Upper lobe of left lung (tissue), 6 donors: Measurements from ENCODE around the gene FHIT. TPM values are rescaled to one million over a fixed set of nuclear protein-coding genes. Genes with fewer than 3 reads are reported as not detected.

Experiments
- ATAC-seq, 2 donors: fragments of 200-7000 bp; cut with Tn5 transposase; one replicate each; pipeline ENCODE4 v1.9.1; 2022; ENCODE audit warnings: mild to moderate bottlenecking in 2 of 2, moderate library complexity in 2 of 2; ENCODE audit not compliant: low FRiP score in 2 of 2
- DNase-seq, 2 donors: peaks; one replicate each; pipeline ENCODE4 v3.0.0-alpha.2; 2019 to 2020
- H3K27ac ChIP-seq, 4 donors: fragments of 200-600 bp; sonication (generic); one replicate each; pipeline ENCODE4 v1.5.1; 2016 to 2019
- H3K27me3 ChIP-seq, 4 donors: fragments of 200-600 bp; sonication (generic); one replicate each; pipeline ENCODE4 v1.5.1; 2017 to 2019
- H3K36me3 ChIP-seq, 4 donors: fragments of 200-600 bp; sonication (generic); one replicate each; pipeline ENCODE4 v1.5.1; 2016 to 2019
- H3K4me1 ChIP-seq, 4 donors: fragments of 200-600 bp; sonication (generic); one replicate each; pipeline ENCODE4 v1.5.1; 2018 to 2019
- H3K4me3 ChIP-seq, 4 donors: fragments of 200-600 bp; sonication (generic); one replicate each; pipeline ENCODE4 v1.5.1; 2017 to 2019; ENCODE audit warnings: mild to moderate bottlenecking in 2 of 4, moderate library complexity in 1 of 4
- H3K9me3 ChIP-seq, 4 donors: fragments of 200-600 bp; sonication (generic); one replicate each; pipeline ENCODE4 v1.5.1; 2018 to 2019
- EP300 ChIP-seq, 4 donors: sonication (generic); formaldehyde crosslinking; IDR thresholded peaks; one replicate each; pipeline ENCODE4 v1.5.1; 2017; ENCODE audit warnings: antibody characterized with exemption in 4 of 4, control low read depth in 2 of 4
- POLR2A ChIP-seq, 4 donors: fragments of 450-650 bp; IDR thresholded peaks; one replicate each; pipeline ENCODE4 v1.5.1; 2016 to 2017; ENCODE audit warnings: antibody characterized with exemption in 4 of 4, mild to moderate bottlenecking in 2 of 4
- POLR2AphosphoS5 ChIP-seq, 2 donors: sonication (generic); formaldehyde crosslinking; IDR thresholded peaks; one replicate each; pipeline ENCODE4 v1.5.1; 2017; ENCODE audit warnings: antibody characterized with exemption in 2 of 2
- WGBS, 2 donors: methylation state at CpG; one replicate each; pipeline ENCODE4 v1.1.5; 2017 to 2018; 5-methylcytosine and 5-hydroxymethylcytosine counted together
- total RNA-seq, 6 donors: library from RNA; depleted of rRNA in 4 of 6; stranded (reverse); fragments of >200 nt in 4 of 6; gene quantifications; one replicate each; pipeline versions ENCODE4 v1.1.0 to v1.2.1, GENCODE V29; 2016 to 2021
- TF ChIP-seq, protein P1 (sequence below), 6 experiments: fragments of 450-650 bp in 4 of 6; fragments of 200-600 bp in 2 of 6; sonication (generic) in 2 of 6; IDR thresholded peaks; one replicate each; pipeline ENCODE4 v1.5.1; 2016 to 2019; ENCODE audit warnings: antibody characterized with exemption in 6 of 6
- donor health status: DM: no; HTN: no; CAD: no; lungs with moderate emphysema.
- donor health status: DM: no; HTN: yes; CAD: no; lungs with severe emphysema.

The FHIT gene
- total RNA-seq, 6 donors from 2014 or later: 6.8 to 56.6 (median 11.1) TPM

DNA sequence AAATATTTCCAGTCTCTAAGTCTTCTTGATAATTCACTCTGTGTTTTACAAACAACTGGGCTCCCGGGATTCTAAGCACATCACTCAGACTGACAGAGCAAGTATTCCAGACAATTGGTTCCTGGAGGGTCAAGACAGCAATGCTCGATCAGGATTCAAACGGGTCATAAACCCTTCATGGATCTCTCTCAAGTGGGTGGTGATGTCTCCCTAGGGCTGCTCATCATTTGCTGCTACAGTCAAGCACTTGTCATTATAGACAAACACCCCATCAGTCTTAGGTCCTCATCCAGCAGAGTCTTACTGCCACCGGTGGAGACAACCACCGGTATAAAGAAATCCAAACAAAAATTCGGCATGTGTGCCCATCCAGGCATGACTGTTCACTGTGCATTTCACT lies 921.1 kb downstream of the FHIT start:
- 58 to 77% methylated on average over 6 of the region's 6 CpGs for WGBS, 2 donors

DNA sequence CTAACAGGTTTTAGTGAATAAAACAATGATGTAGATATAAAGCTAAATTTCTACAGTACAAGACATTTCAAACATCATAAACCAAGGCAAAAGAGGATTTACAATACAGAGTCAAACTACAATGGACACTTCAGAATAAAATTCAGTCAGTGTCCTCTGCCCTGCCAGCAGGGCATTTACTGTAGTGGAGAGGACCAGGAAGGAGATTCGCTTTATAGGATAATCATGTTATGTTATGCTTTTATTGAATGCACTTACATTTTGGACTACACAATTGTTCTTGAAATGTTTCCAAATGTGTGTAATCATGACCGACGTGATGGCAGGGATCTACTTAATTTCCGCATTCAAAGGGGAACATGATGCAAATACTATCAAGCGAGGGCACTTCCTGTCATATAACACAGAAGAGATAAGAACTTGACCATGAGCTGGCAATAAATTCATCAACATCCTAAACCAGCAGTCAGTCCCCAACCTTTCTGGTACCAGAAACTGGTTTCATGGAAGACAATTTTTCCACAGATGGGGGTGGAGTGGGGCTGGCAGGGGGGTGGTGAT lies 925.6 kb downstream of the FHIT start:
- Histone ChIP-seq H3K4me1 (no peaks in the 10 kb centered on the region), H3K27me3 (no peaks in the 10 kb centered on the region), H3K36me3 (no peaks in the 10 kb centered on the region), H3K9me3 (no peaks in the 10 kb centered on the region), H3K4me3 (no peak overlapping the region), H3K27ac (no peak overlapping the region)
- TF ChIP-seq, protein P1, sequence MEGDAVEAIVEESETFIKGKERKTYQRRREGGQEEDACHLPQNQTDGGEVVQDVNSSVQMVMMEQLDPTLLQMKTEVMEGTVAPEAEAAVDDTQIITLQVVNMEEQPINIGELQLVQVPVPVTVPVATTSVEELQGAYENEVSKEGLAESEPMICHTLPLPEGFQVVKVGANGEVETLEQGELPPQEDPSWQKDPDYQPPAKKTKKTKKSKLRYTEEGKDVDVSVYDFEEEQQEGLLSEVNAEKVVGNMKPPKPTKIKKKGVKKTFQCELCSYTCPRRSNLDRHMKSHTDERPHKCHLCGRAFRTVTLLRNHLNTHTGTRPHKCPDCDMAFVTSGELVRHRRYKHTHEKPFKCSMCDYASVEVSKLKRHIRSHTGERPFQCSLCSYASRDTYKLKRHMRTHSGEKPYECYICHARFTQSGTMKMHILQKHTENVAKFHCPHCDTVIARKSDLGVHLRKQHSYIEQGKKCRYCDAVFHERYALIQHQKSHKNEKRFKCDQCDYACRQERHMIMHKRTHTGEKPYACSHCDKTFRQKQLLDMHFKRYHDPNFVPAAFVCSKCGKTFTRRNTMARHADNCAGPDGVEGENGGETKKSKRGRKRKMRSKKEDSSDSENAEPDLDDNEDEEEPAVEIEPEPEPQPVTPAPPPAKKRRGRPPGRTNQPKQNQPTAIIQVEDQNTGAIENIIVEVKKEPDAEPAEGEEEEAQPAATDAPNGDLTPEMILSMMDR (IDR thresholded peaks at IDR 0.05): no peak
- TF ChIP-seq EP300 (IDR thresholded peaks at IDR 0.05) (no peak), POLR2A (IDR thresholded peaks at IDR 0.05) (no peak), POLR2AphosphoS5 (IDR thresholded peaks at IDR 0.05) (no peak)
- WGBS, 2 donors: 50 to 61% methylated on average over 5 of the region's 5 CpGs
- DNase-seq: no peak
- no peak for ATAC-seq

More for the DNA sequence above, 921.1 kb downstream of the FHIT start:
- no peaks in the 10 kb centered on the region for H3K4me1 ChIP-seq
- ATAC-seq (no peak), DNase-seq (no peak)
- TF ChIP-seq, protein P1 (IDR thresholded peaks at IDR 0.05): no peak
- TF ChIP-seq POLR2A (IDR thresholded peaks at IDR 0.05): no peak
- TF ChIP-seq EP300 (IDR thresholded peaks at IDR 0.05): no peak
- no peak for TF ChIP-seq POLR2AphosphoS5 (IDR thresholded peaks at IDR 0.05)
- no peaks in the 10 kb centered on the region for H3K36me3 ChIP-seq
- H3K27ac ChIP-seq: no peak overlapping the region
- no peaks in the 10 kb centered on the region for H3K27me3 ChIP-seq
- no peaks in the 10 kb centered on the region for H3K9me3 ChIP-seq
- H3K4me3 ChIP-seq: no peak overlapping the region

DNA sequence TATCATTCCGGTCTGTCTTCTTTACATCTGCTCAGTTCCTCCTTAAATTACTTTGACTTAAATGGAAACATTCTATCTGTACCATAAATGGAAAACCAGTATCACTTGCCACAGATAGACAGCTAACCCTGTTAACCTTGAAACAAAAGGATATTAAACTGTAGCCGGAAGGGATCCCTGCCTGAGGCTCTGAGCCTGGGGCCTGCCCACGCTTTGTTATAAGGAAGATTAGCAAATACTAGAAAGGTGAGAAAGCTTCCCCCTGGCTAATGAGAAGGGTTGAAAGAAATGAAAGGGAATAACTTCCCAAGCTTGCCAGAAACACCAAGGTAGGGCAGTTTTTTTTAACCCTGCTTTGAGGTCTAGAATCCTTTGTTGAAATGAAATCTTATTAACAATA lies 927.6 kb downstream of the FHIT start:
- WGBS, 2 donors: 88 to 89% methylated on average over 3 of the region's 3 CpGs
- DNase-seq: no peak
- no peak overlapping the region for H3K4me3 ChIP-seq
- H3K36me3 ChIP-seq: no peaks in the 10 kb centered on the region
- TF ChIP-seq EP300 (IDR thresholded peaks at IDR 0.05) (no peak), POLR2AphosphoS5 (IDR thresholded peaks at IDR 0.05) (no peak), POLR2A (IDR thresholded peaks at IDR 0.05) (no peak)
- TF ChIP-seq, protein P1 (IDR thresholded peaks at IDR 0.05): no peak
- H3K27ac ChIP-seq: no peak overlapping the region
- H3K9me3 ChIP-seq: no peaks in the 10 kb centered on the region
- no peaks in the 10 kb centered on the region for H3K4me1 ChIP-seq
- ATAC-seq: no peak
- no peaks in the 10 kb centered on the region for H3K27me3 ChIP-seq

DNA sequence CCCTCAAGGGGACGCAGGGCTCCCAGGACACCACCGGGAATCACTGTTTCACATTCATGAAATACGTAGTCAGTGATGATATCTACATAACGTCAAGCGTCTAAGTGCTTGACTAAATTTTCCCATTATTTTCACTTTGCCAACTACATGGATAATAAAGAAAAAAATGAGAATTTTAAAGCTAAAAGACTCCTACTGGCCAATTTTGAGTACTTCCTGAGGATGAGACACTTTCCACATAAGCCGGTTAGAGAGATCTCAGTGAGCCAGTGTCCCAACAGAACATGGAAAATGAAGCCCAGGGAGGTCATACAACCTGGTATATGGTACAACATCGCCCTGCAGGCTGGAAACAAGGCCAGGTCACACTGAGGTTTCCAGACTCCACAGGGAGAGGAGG lies 928.1 kb downstream of the FHIT start:
- no peak for TF ChIP-seq EP300 (IDR thresholded peaks at IDR 0.05)
- TF ChIP-seq POLR2A (IDR thresholded peaks at IDR 0.05): no peak
- TF ChIP-seq POLR2AphosphoS5 (IDR thresholded peaks at IDR 0.05): no peak
- WGBS, 2 donors: 94 to 95% methylated on average over 7 of the region's 7 CpGs

DNA sequence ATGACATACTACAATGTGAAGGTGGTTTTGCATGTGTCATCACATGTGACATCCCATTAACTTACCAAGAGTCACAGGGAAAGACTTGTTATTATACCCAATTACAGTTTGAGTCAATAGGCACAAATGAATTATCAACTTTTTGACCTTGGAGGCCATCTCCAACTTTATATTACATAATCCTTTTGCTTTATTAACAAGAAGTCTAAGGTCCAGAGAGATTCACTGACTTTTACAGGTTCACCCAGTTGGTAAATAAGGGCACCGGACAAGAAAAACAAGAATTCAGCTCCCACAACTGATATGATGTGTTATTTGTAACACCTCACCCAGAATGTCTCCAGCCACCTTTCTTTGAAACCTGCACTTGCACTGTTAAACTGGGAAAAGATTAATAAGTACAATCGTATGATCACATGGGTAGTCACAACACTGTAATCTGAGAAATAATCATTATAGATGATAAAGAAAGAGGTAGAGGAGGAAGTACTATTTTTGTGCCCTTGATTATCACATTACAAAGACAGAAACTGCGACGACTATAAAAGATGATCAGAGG lies 928.9 kb downstream of the FHIT start:
- H3K36me3 ChIP-seq: no peaks in the 10 kb centered on the region
- DNase-seq (no peak), ATAC-seq (no peak)
- H3K4me3 ChIP-seq: no peak overlapping the region
- no peaks in the 10 kb centered on the region for H3K9me3 ChIP-seq
- no peak overlapping the region for H3K27ac ChIP-seq
- TF ChIP-seq, protein P1 (IDR thresholded peaks at IDR 0.05): no peak
- no peaks in the 10 kb centered on the region for H3K27me3 ChIP-seq
- WGBS, 2 donors: 77 to 89% methylated on average over 4 of the region's 4 CpGs
- H3K4me1 ChIP-seq: no peaks in the 10 kb centered on the region

More for the DNA sequence above, 928.1 kb downstream of the FHIT start:
- H3K27ac ChIP-seq: no peak overlapping the region
- no peaks in the 10 kb centered on the region for H3K36me3 ChIP-seq
- H3K27me3 ChIP-seq: no peaks in the 10 kb centered on the region
- H3K4me3 ChIP-seq: no peak overlapping the region
- no peaks in the 10 kb centered on the region for H3K4me1 ChIP-seq
- H3K9me3 ChIP-seq: no peaks in the 10 kb centered on the region
- DNase-seq: no peak
- ATAC-seq: no peak
